Neural progenitor cell (in vitro differentiated cells): ENCODE data around the gene FAM53C. TPM values are rescaled to one million over a fixed set of nuclear protein-coding genes. Genes with fewer than 3 reads are reported as not detected.

Source experiments
- DNase-seq: peaks from one replicate; pipeline ENCODE4 v3.0.0-alpha.2; 2016; ENCODE audit warnings: low spot score
- H2AFZ ChIP-seq: fragments of 200-600 bp; sonication (generic); replicated peaks from 2 replicates; pipeline ENCODE4 v1.6.1; 2016; ENCODE audit warnings: antibody characterized with exemption
- H3F3A ChIP-seq: fragments of 200-600 bp; sonication (generic); 2 replicates; pipeline ENCODE4 v1.6.1; 2016; ENCODE audit warnings: antibody characterized with exemption, low read depth
- H3K27ac ChIP-seq: fragments of 200-600 bp; sonication (generic); 2 replicates; pipeline ENCODE4 v1.5.1; 2016; ENCODE audit warnings: mild to moderate bottlenecking
- H3K27me3 ChIP-seq: fragments of 200-600 bp; sonication (generic); 2 replicates; pipeline ENCODE4 v1.6.1; 2016; ENCODE audit warnings: mild to moderate bottlenecking, moderate library complexity
- H3K36me3 ChIP-seq: fragments of 200-600 bp; sonication (generic); 2 replicates; pipeline ENCODE4 v1.5.1; 2016
- H3K4me1 ChIP-seq: fragments of 200-600 bp; sonication (generic); 2 replicates; pipeline ENCODE4 v1.6.1; 2016; ENCODE audit warnings: mixed run types
- H3K4me2 ChIP-seq: fragments of 200-600 bp; sonication (generic); 2 replicates; pipeline ENCODE4 v1.6.1; 2016
- H3K4me3 ChIP-seq: fragments of 200-600 bp; sonication (generic); 2 replicates; pipeline ENCODE4 v1.5.1; 2016
- H3K79me2 ChIP-seq: fragments of 200-600 bp; sonication (generic); 2 replicates; pipeline ENCODE4 v1.6.1; 2016; ENCODE audit warnings: low read depth
- H3K9ac ChIP-seq: fragments of 200-600 bp; sonication (generic); 2 replicates; pipeline ENCODE4 v1.6.1; 2016
- H3K9me3 ChIP-seq: fragments of 200-600 bp; sonication (generic); 2 replicates; pipeline ENCODE4 v1.5.1; 2016; ENCODE audit warnings: low read depth
- H4K20me1 ChIP-seq: fragments of 200-600 bp; sonication (generic); 2 replicates; pipeline ENCODE4 v1.6.1; 2016; ENCODE audit warnings: low read depth
- H3K27ac Mint-ChIP-seq: 3 replicates; pipeline ENCODE4 v1.8.0; 2021; ENCODE audit warnings: mixed read lengths
- H3K27me3 Mint-ChIP-seq: 2 replicates; pipeline ENCODE4 v1.8.0; 2022; ENCODE audit warnings: low read depth, mild to moderate bottlenecking, inconsistent platforms, moderate library complexity, mixed read lengths; ENCODE audit not compliant: insufficient read depth
- H3K36me3 Mint-ChIP-seq: 3 replicates; pipeline ENCODE4 v1.8.0; 2021; ENCODE audit warnings: mixed read lengths
- H3K4me1 Mint-ChIP-seq: 3 replicates; pipeline ENCODE4 v1.8.0; 2021; ENCODE audit warnings: mixed read lengths
- H3K4me3 Mint-ChIP-seq: 3 replicates; pipeline ENCODE4 v1.8.0; 2021; ENCODE audit warnings: mild to moderate bottlenecking, moderate library complexity, mixed read lengths
- H3K9me3 Mint-ChIP-seq: 3 replicates; pipeline ENCODE4 v1.8.0; 2020; ENCODE audit warnings: mixed read lengths
- CTCF ChIP-seq: fragments of 200-600 bp; sonication (generic); IDR thresholded peaks from 2 replicates; pipeline ENCODE4 v1.5.1; 2017; ENCODE audit warnings: antibody characterized with exemption, mild to moderate bottlenecking
- EZH2 ChIP-seq: fragments of 200-600 bp; sonication (generic); IDR thresholded peaks from 2 replicates; pipeline ENCODE4 v1.6.1; 2017; ENCODE audit warnings: antibody characterized with exemption, mild to moderate bottlenecking, moderate library complexity
- EZH2phosphoT487 ChIP-seq: fragments of 200-600 bp; sonication (generic); IDR thresholded peaks from 2 replicates; pipeline ENCODE4 v1.6.1; 2017; ENCODE audit warnings: antibody characterized with exemption
- total RNA-seq: library from RNA; depleted of rRNA; stranded (reverse); fragments of >200 nt; gene quantifications from 2 replicates; pipeline ENCODE4 v1.2.3, GENCODE V29; 2015; ENCODE audit warnings: low replicate concordance

The FAM53C gene
- total RNA-seq, 1 donor from 2014 or later: 68.0 TPM

- no peak for DNase-seq
- TF ChIP-seq CTCF (no peak), EZH2 (no peak), EZH2phosphoT487 (no peak)
- no peaks in the 10 kb centered on the region for H3K9me3 ChIP-seq
- peaks cover 4% of the 10 kb centered on the region for H3K36me3 ChIP-seq
- no peak overlapping the region for H3K4me2 ChIP-seq
- H2AFZ ChIP-seq: no peak overlapping the region
- no peaks in the 10 kb centered on the region for H3K4me1 ChIP-seq
- Mint-ChIP-seq H3K27ac (no peak overlapping the region), H3K36me3 (peaks cover 11% of the 10 kb centered on the region), H3K27me3 (no peaks in the 10 kb centered on the region), H3K4me3 (no peak overlapping the region), H3K4me1 (no peaks in the 10 kb centered on the region), H3K9me3 (no peaks in the 10 kb centered on the region)
- no peak overlapping the region for H3K27ac ChIP-seq
- no peak overlapping the region for H3K9ac ChIP-seq
- peaks cover 53% of the 10 kb centered on the region for H4K20me1 ChIP-seq
- H3K79me2 ChIP-seq: peaks cover 72% of the 10 kb centered on the region
- no peaks in the 10 kb centered on the region for H3F3A ChIP-seq
- no peaks in the 10 kb centered on the region for H3K27me3 ChIP-seq
- H3K4me3 ChIP-seq: no peak overlapping the region
These were observed 34.2 kb downstream of the FAM53C start for GRCh38 chr5:138372225-138372624.

- Mint-ChIP-seq H3K27me3 (no peaks in the 10 kb centered on the region), H3K27ac (no peak overlapping the region)
- H4K20me1 ChIP-seq: peaks cover 49% of the 10 kb centered on the region
These were observed 34.6 kb downstream of the FAM53C start for GRCh38 chr5:138372653-138373052.

GRCh38 chr5:138382347-138382746, 44.3 kb downstream of the FAM53C start:
- no peaks in the 10 kb centered on the region for H3K27me3 Mint-ChIP-seq
- no peaks in the 10 kb centered on the region for H3K9me3 Mint-ChIP-seq
- Histone ChIP-seq H4K20me1 (no peaks in the 10 kb centered on the region), H3K4me1 (no peaks in the 10 kb centered on the region), H3K9me3 (no peaks in the 10 kb centered on the region), H3K27me3 (no peaks in the 10 kb centered on the region), H3K27ac (no peak overlapping the region), H3K4me2 (no peak overlapping the region), H2AFZ (no peak overlapping the region), H3K9ac (no peak overlapping the region), H3K79me2 (no peaks in the 10 kb centered on the region), H3K4me3 (no peak overlapping the region), H3F3A (no peaks in the 10 kb centered on the region), H3K36me3 (peaks cover 23% of the 10 kb centered on the region)
- TF ChIP-seq EZH2 (no peak), EZH2phosphoT487 (no peak), CTCF (no peak)
- H3K36me3 Mint-ChIP-seq: peaks cover 33% of the 10 kb centered on the region
- DNase-seq: no peak
- no peaks in the 10 kb centered on the region for H3K4me1 Mint-ChIP-seq
- H3K4me3 Mint-ChIP-seq: no peak overlapping the region
- no peak overlapping the region for H3K27ac Mint-ChIP-seq

More at GRCh38 chr5:138372653-138373052, 34.6 kb downstream of the FAM53C start:
- Histone ChIP-seq H2AFZ (no peak overlapping the region), H3K4me2 (no peak overlapping the region), H3K36me3 (peaks cover 4% of the 10 kb centered on the region), H3K79me2 (peaks cover 68% of the 10 kb centered on the region), H3K27ac (no peak overlapping the region), H3K9ac (peak overlapping the region; percentile 19), H3K4me3 (no peak overlapping the region), H3K27me3 (no peaks in the 10 kb centered on the region), H3F3A (no peaks in the 10 kb centered on the region), H3K9me3 (no peaks in the 10 kb centered on the region), H3K4me1 (no peaks in the 10 kb centered on the region)
- no peak for DNase-seq
- TF ChIP-seq CTCF (no peak), EZH2phosphoT487 (no peak), EZH2 (no peak)
- Mint-ChIP-seq H3K4me3 (no peak overlapping the region), H3K4me1 (no peaks in the 10 kb centered on the region), H3K36me3 (peaks cover 15% of the 10 kb centered on the region), H3K9me3 (no peaks in the 10 kb centered on the region)
